Measurements from ENCODE around the gene PRTFDC1. TPM values are rescaled to one million over a fixed set of nuclear protein-coding genes. Genes with fewer than 3 reads are reported as not detected.

PRTFDC1 gene
- total RNA-seq, 1 experiment from 2014 or later = 83.2 TPM

DNA sequence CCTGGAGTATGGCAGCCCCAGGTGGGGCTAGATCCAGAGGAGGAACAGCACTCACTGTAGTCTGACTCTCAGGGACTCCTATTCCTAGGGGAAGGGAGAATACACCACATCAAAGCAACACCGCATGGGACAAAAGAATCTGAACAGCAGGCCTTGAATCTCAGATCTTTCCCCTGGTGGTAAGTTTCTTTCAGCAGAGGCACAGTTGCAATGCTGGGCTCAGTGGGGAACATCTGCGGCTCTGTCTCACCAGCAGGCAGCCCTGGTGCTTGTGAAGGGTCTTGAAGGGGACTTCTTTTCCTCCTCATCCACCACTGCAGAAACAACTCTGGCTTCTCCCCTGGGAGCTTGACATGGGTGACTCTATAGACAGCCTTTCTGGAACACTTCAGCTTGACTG, 117.5 kb downstream of the PRTFDC1 start:
- Histone ChIP-seq H3K4me3 (ENCODE audit: low read depth, low read length) (no peak overlapping the region), H3K36me3 (ENCODE audit: control insufficient read depth, insufficient read depth, low read length) (no peaks in the 10 kb centered on the region), H3K9me3 (peaks cover 8% of the 10 kb centered on the region; the same call in 1 of the 2 replicates), H3K27me3 (replicated peaks; ENCODE audit: control insufficient read depth, insufficient read depth, low read length) (no peaks in the 10 kb centered on the region), H3K4me1 (0 out of 2 replicates have a peak, but pooled peaks cover 5% of the 10 kb centered on the region)
- no TSS peak for BruUV-seq (replicated peaks)
- no peak for DNase-seq
- intact Hi-C loops (cut with micrococcal nuclease; ENCODE audit: unreplicated experiment) = loop anchor here (10.0 kb wide), 1 partner anchor 190 kb away; no protein-coding TSS in a partner anchor
- Mint-ChIP-seq H3K9me3 (ENCODE audit: unreplicated experiment) (peaks cover 11% of the 10 kb centered on the region), H3K27ac (ENCODE audit: unreplicated experiment) (no peak overlapping the region), H3K4me3 (ENCODE audit: unreplicated experiment) (no peak overlapping the region), H3K27me3 (ENCODE audit: insufficient read depth, unreplicated experiment) (no peaks in the 10 kb centered on the region), H3K36me3 (ENCODE audit: insufficient read depth, unreplicated experiment) (peaks cover under 1% of the 10 kb centered on the region), H3K4me1 (ENCODE audit: low read depth, unreplicated experiment) (peaks cover 12% of the 10 kb centered on the region)
- CTCF ChIA-PET = no interaction called here
- no peak for TF ChIP-seq CTCF (IDR thresholded peaks at IDR 0.05; ENCODE audit: insufficient read depth in 1 of 2, low read depth in 1 of 2, low read length in 1 of 2, severe bottlenecking in 1 of 2, unreplicated experiment in 1 of 2)
- POLR2A ChIA-PET = no interaction called here

DNA sequence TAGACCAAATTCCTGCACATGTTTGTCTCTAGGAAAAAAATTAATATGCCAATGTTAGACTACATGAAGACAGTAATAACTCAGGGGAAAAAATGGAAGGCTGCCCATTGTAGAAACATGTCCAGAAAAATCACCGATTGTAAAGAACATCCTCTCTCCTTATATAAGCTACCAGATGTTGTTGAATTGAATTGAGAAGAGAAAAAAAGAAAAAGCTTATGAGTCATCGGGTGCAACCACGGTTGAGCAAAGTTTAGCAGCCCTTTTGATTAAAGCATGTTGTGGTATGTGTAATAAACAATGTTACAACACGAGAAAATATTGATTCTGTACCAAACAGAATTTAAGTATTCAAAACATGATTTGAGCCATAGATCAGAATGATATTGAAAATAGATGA, 126.4 kb downstream of the PRTFDC1 start:
- Mint-ChIP-seq H3K4me1 (ENCODE audit: low read depth, unreplicated experiment) (peaks cover 14% of the 10 kb centered on the region), H3K4me3 (ENCODE audit: unreplicated experiment) (peak overlapping the region; percentile 28)
- CTCF ChIA-PET = no interaction called here

GRCh38 chr10:24825551-24825950, 126.9 kb downstream of the PRTFDC1 start:
- Histone ChIP-seq H3K27me3 (replicated peaks; ENCODE audit: control insufficient read depth, insufficient read depth, low read length) (no peaks in the 10 kb centered on the region), H3K4me3 (ENCODE audit: low read depth, low read length) (no peak overlapping the region), H3K9me3 (no peaks in the 10 kb centered on the region), H3K4me1 (peaks cover 22% of the 10 kb centered on the region; the same call in 1 of the 2 replicates), H3K36me3 (ENCODE audit: control insufficient read depth, insufficient read depth, low read length) (no peaks in the 10 kb centered on the region)
- H3K4me1 Mint-ChIP-seq (ENCODE audit: low read depth, unreplicated experiment) = peaks cover 14% of the 10 kb centered on the region
- no peak overlapping the region for H3K27ac Mint-ChIP-seq (ENCODE audit: unreplicated experiment)
- peaks cover 9% of the 10 kb centered on the region for H3K9me3 Mint-ChIP-seq (ENCODE audit: unreplicated experiment)
- no peaks in the 10 kb centered on the region for H3K27me3 Mint-ChIP-seq (ENCODE audit: insufficient read depth, unreplicated experiment)
- no peaks in the 10 kb centered on the region for H3K36me3 Mint-ChIP-seq (ENCODE audit: insufficient read depth, unreplicated experiment)
- TF ChIP-seq CTCF (IDR thresholded peaks at IDR 0.05; ENCODE audit: insufficient read depth in 1 of 2, low read depth in 1 of 2, low read length in 1 of 2, severe bottlenecking in 1 of 2, unreplicated experiment in 1 of 2) = no peak
- intact Hi-C loops (cut with micrococcal nuclease; ENCODE audit: unreplicated experiment) = no loop called here
- H3K4me3 Mint-ChIP-seq (ENCODE audit: unreplicated experiment) = peak overlapping the region; percentile 28
- CTCF ChIA-PET = no interaction called here
- POLR2A ChIA-PET = no interaction called here
- no TSS peak for BruUV-seq (replicated peaks)
- DNase-seq = no peak

More for the DNA sequence above, 126.4 kb downstream of the PRTFDC1 start:
- Mint-ChIP-seq H3K9me3 (ENCODE audit: unreplicated experiment) (peaks cover 9% of the 10 kb centered on the region), H3K27ac (ENCODE audit: unreplicated experiment) (no peak overlapping the region), H3K36me3 (ENCODE audit: insufficient read depth, unreplicated experiment) (no peaks in the 10 kb centered on the region), H3K27me3 (ENCODE audit: insufficient read depth, unreplicated experiment) (no peaks in the 10 kb centered on the region)
- Histone ChIP-seq H3K27me3 (replicated peaks; ENCODE audit: control insufficient read depth, insufficient read depth, low read length) (no peaks in the 10 kb centered on the region), H3K4me3 (ENCODE audit: low read depth, low read length) (peak overlapping the region; percentile 20), H3K4me1 (peaks cover 22% of the 10 kb centered on the region; the same call in 1 of the 2 replicates), H3K36me3 (ENCODE audit: control insufficient read depth, insufficient read depth, low read length) (no peaks in the 10 kb centered on the region), H3K9me3 (no peaks in the 10 kb centered on the region)
- TF ChIP-seq CTCF (IDR thresholded peaks at IDR 0.05; ENCODE audit: insufficient read depth in 1 of 2, low read depth in 1 of 2, low read length in 1 of 2, severe bottlenecking in 1 of 2, unreplicated experiment in 1 of 2) = no peak
- intact Hi-C loops (cut with micrococcal nuclease; ENCODE audit: unreplicated experiment) = no loop called here
- no TSS peak for BruUV-seq (replicated peaks)
- DNase-seq = no peak
- POLR2A ChIA-PET = no interaction called here

Measured in Caco-2 (cell line).